Left ventricle myocardium inferior (tissue), 1 donor: ENCODE data around the gene PRCC. TPM values are rescaled to one million over a fixed set of nuclear protein-coding genes. Genes with fewer than 3 reads are reported as not detected.

ENCODE experiments used
- DNase-seq: peaks from one replicate; pipeline ENCODE4 v3.0.0-alpha.2; 2020
- H3K27ac ChIP-seq: fragments of 200-600 bp; replicated peaks from 2 replicates; pipeline ENCODE4 v1.8.0; 2021
- H3K27me3 ChIP-seq: fragments of 200-600 bp; 2 replicates; pipeline ENCODE4 v1.8.0; 2021; ENCODE audit warnings: low read depth
- H3K36me3 ChIP-seq: fragments of 200-600 bp; 2 replicates; pipeline ENCODE4 v1.8.0; 2021
- H3K4me1 ChIP-seq: fragments of 200-600 bp; 2 replicates; pipeline ENCODE4 v1.8.0; 2021
- H3K4me3 ChIP-seq: fragments of 200-600 bp; 2 replicates; pipeline ENCODE4 v1.8.0; 2021; ENCODE audit warnings: mild to moderate bottlenecking, moderate library complexity
- H3K9me3 ChIP-seq: fragments of 200-600 bp; replicated peaks from 2 replicates; pipeline ENCODE4 v1.8.0; 2021
- CTCF ChIP-seq: fragments of 200-600 bp; IDR thresholded peaks from 2 replicates; pipeline ENCODE4 v1.8.0; 2021; ENCODE audit warnings: antibody characterized with exemption, mild to moderate bottlenecking, borderline replicate concordance
- intact Hi-C: fragments of 100-400 bp; cut with micrococcal nuclease; formaldehyde crosslinking; loops from one replicate; pipeline ENCODE4 v1.11.0; 2022
- total RNA-seq: library from RNA; stranded (reverse); fragmentation: NEBNext Ultra II Directional; extraction: Animal tissue kit (Norgen Biotek cat#: 25700); gene quantifications from one replicate; pipeline ENCODE4 v1.2.1, GENCODE V29; 2021
- donor health status: DM: no; HTN: yes; CAD: no; lungs with severe emphysema.

Gene PRCC
- total RNA-seq, 1 donor from 2014 or later: 36.3 TPM

GRCh38 chr1:156742017-156742416, 25.3 kb upstream of the PRCC start:
- Histone ChIP-seq H3K36me3 (peaks cover 45% of the 10 kb centered on the region), H3K4me1 (peaks cover 55% of the 10 kb centered on the region), H3K27ac (peak overlapping the region; percentile 90), H3K27me3 (no peaks in the 10 kb centered on the region), H3K9me3 (no peaks in the 10 kb centered on the region), H3K4me3 (no peak overlapping the region)
- no peak for DNase-seq
- intact Hi-C loops: no loop called here
- no peak for TF ChIP-seq CTCF

GRCh38 chr1:156742801-156743200, 24.5 kb upstream of the PRCC start:
- no peak for DNase-seq
- intact Hi-C loops: no loop called here
- peaks cover 62% of the 10 kb centered on the region for H3K4me1 ChIP-seq

DNA sequence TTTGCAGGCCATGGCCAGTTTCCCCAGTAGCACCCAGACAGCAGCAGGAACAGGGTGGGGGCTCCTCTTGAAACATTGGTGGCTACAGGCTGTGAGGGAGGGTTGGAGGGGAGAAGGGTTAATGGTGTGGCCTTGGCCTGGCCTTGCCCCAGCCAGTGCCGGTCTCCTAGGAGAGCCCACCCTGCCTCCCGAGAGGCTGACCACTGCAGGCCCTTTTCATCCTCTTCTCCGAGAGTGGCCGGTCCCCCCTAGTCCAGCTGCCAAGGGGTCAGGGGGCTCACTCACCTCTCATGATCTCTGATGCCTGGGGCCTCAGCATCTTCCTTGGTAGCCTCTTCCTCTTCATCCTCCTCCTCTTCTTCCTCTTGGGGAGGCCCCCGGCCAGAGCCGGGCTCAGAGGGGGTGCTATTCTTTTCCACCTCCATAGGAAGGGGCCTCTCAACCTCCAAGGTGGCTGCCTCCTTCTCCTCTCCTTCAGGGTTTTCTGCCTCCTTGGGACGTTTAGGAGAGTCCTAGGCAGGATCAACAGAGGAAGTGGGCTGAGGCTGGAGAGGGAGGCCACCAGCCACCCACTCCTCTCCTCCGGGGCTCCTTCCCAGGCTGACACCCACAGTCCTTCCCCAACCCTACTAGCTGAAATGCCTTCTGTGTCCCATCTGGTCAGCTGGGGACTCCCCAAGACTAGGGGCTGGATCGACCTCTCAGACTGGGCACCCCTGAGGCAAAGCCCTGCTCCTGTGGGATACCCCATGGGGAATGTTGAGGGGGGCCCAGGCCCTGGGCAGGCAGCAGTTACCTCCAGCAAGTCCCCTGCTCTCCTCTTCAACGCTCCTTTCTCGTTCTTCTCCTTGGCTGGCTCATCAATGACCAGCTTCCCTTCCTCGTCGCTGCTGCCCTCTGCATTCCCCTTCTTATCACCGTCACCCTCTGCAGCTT, 23.7 kb upstream of the PRCC start:
- H3K4me1 ChIP-seq: peaks cover 70% of the 10 kb centered on the region
- no peak overlapping the region for H3K4me3 ChIP-seq
- no peaks in the 10 kb centered on the region for H3K27me3 ChIP-seq
- DNase-seq: no peak
- TF ChIP-seq CTCF: no peak
- no peaks in the 10 kb centered on the region for H3K9me3 ChIP-seq
- intact Hi-C loops: no loop called here
- peak overlapping the region; percentile 98 for H3K27ac ChIP-seq
- H3K36me3 ChIP-seq: peaks cover 35% of the 10 kb centered on the region

More at GRCh38 chr1:156742801-156743200, 24.5 kb upstream of the PRCC start:
- Histone ChIP-seq H3K4me3 (no peak overlapping the region), H3K27me3 (no peaks in the 10 kb centered on the region), H3K36me3 (peaks cover 37% of the 10 kb centered on the region), H3K9me3 (no peaks in the 10 kb centered on the region), H3K27ac (no peak overlapping the region)
- TF ChIP-seq CTCF: no peak

GRCh38 chr1:156744344-156744743, 23.0 kb upstream of the PRCC start:
- intact Hi-C loops: no loop called here
- Histone ChIP-seq H3K4me3 (no peak overlapping the region), H3K9me3 (no peaks in the 10 kb centered on the region), H3K27ac (peak overlapping the region; percentile 98), H3K27me3 (no peaks in the 10 kb centered on the region), H3K4me1 (peaks cover 77% of the 10 kb centered on the region), H3K36me3 (peaks cover 35% of the 10 kb centered on the region)
- no peak for TF ChIP-seq CTCF
- no peak for DNase-seq

GRCh38 chr1:156744786-156745419, 22.4 kb upstream of the PRCC start:
- Histone ChIP-seq H3K27me3 (no peaks in the 10 kb centered on the region), H3K4me3 (no peak overlapping the region), H3K36me3 (peaks cover 35% of the 10 kb centered on the region), H3K27ac (peak overlapping the region; percentile 98), H3K4me1 (peaks cover 79% of the 10 kb centered on the region), H3K9me3 (no peaks in the 10 kb centered on the region)
- intact Hi-C loops: no loop called here
- no peak for DNase-seq
- TF ChIP-seq CTCF: no peak
